ENCODE measurements around the gene SCFD2. TPM values are rescaled to one million over a fixed set of nuclear protein-coding genes. Genes with fewer than 3 reads are reported as not detected.

Gene SCFD2
- total and polyA plus RNA-seq, 2 of the 8 experiments (the other 6 are each of a cell fraction or from before 2014, with no cell fraction given): 6.2 to 10.2 TPM

DNA sequence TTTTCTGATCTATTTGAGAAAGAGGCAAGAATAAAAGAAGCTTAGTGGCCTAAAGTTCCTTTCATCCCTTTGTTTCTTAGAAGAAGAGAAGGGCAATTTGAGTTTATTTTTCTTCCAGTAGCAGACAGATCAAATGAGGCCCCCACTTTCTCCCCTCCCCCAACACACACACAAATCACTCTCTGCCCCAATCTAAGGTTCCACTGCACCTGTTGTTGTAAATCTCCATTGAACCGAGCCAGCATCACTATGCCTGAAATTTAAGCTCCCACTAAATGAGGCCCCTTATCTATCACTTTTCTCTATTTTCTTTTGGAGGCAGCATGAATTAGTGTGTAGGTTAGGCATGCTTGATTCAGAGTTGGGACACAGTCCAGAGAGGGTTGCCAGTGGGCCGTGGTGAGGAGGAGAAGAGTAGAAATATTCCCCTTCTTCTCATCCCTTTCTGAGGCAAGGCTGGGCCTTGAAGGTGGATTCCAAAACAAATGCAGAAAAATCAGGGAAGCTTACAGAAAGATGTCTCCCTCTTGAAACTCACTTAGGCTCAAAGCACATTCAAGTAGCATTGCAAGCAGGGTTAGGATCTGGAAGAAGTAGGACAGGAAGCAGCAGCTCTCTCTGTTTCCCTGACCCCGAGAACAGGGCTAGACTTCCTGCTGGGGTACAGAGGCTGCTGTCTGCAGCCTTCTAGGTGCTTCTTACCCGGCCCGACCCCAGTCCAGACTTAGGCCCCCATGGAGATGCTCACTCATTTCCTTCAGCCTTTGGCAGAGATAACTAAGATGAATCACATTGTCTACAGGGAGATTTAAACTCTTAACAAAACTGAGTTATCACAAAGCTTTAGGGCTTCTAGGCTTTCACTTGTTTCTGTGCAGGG is 433.0 kb downstream of the SCFD2 start (continued):
- TF ChIP-seq, protein P1, sequence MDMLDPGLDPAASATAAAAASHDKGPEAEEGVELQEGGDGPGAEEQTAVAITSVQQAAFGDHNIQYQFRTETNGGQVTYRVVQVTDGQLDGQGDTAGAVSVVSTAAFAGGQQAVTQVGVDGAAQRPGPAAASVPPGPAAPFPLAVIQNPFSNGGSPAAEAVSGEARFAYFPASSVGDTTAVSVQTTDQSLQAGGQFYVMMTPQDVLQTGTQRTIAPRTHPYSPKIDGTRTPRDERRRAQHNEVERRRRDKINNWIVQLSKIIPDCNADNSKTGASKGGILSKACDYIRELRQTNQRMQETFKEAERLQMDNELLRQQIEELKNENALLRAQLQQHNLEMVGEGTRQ (IDR thresholded peaks at IDR 0.05; ENCODE audit: low read length): no peak
- TF ChIP-seq GABPA (IDR thresholded peaks at IDR 0.05; ENCODE audit: borderline replicate concordance, insufficient read depth, low read length): no peak

All from H1 (cell line).